Measurements from ENCODE around the gene MINAR1.
A peak's percentile ranks its signal among the peaks of the same experiment; 100 is the strongest.

Gene MINAR1, protein sequence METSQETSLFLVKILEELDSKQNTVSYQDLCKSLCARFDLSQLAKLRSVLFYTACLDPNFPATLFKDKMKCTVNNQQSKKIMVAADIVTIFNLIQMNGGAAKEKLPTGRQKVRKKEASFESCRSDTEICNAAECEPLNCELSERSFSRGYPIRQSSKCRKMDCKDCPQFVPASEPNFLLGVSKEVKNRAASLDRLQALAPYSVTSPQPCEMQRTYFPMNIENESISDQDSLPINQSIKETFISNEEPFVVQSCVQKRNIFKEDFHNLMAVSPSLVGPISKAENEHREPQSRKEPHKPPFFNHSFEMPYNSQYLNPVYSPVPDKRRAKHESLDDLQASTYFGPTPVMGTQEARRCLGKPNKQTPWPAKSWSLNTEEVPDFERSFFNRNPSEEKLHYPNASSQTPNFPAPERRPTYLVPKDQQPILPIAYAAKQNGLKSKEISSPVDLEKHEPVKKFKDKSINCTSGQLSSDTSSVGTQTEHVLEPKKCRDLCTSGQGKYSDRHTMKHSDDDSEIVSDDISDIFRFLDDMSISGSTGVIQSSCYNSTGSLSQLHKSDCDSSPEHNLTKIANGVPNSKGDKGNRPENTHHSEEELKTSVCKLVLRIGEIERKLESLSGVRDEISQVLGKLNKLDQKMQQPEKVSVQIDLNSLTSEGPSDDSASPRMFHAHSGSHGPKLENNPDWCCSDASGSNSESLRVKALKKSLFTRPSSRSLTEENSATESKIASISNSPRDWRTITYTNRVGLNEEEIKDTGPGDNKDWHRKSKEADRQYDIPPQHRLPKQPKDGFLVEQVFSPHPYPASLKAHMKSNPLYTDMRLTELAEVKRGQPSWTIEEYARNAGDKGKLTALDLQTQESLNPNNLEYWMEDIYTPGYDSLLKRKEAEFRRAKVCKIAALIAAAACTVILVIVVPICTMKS

DNA sequence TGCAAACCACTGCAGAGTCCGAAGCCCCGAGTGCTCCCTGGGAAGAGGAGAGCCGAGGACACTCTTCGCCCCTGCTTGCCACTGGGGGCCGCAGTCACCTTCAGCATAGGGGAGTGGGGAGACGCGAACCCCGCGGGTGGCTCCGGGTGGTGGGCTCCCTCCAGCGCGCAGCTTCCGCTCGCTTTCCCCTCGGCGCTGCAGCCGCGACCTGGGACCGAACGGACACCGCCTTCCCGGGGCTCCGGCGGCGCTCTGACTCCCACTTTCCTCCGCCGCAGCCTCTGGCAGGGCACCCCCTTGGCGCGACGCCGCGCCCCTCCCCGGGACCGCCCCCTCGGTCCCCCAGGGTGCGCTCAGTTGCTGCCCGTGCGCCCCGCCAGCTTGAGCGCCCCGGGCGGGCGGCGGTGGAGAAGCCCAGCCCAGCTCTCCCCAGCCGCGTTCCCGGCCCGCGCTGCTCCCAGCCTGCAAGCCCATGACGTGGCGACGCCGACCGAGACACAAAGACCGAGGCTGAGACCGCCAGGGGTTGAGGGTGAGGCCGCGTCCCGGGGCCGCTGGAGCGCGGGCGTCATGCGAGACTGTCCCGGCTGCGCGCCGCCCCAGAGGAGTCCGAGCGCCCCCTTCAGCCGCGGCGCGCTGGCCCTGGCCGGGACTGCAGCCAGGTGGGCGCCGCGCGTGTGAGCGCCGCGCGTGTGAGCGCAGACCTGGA is at the start of gene MINAR1:
TSS of gene MINAR1 (plus strand) at position 701 of the 709 bp plus-strand sequence. CDS start 23,812 bp downstream, outside the sequence.
- in situ Hi-C loops (cut with HindIII; ENCODE audit: low pct_ligation_motif_present, low sequenced_read_pairs), result no loop called here
- peak; percentile 40 for DNase-seq
- Histone ChIP-seq H3K27me3 (replicated peaks) (peaks cover 34% of the 10 kb centered on the region), H3K4me3 (ENCODE audit: low read depth, low read length) (peak within 1 kb of the TSS; percentile 62), H3K27ac (no peak within 1 kb of the TSS), H3K36me3 (replicated peaks) (no peaks in the 10 kb centered on the region)
- TF ChIP-seq CTCF (IDR thresholded peaks at IDR 0.05; ENCODE audit: low read depth, low read length, missing control alignments), result peak; percentile 27

- TF ChIP-seq CTCF (IDR thresholded peaks at IDR 0.05; ENCODE audit: low read depth, low read length, missing control alignments), result no peak
- in situ Hi-C loops (cut with HindIII; ENCODE audit: low pct_ligation_motif_present, low sequenced_read_pairs), result no loop called here
- Histone ChIP-seq H3K36me3 (replicated peaks) (no peaks in the 10 kb centered on the region), H3K27ac (no peak overlapping the region), H3K4me3 (ENCODE audit: low read depth, low read length) (no peak overlapping the region), H3K27me3 (replicated peaks) (no peaks in the 10 kb centered on the region)
- peak; percentile 22 for DNase-seq
These were observed 37.9 kb upstream of the MINAR1 start for GRCh38 chr15:79394231-79394630.

- TF ChIP-seq CTCF (IDR thresholded peaks at IDR 0.05; ENCODE audit: low read depth, low read length, missing control alignments), result no peak
- DNase-seq, result no peak
- in situ Hi-C loops (cut with HindIII; ENCODE audit: low pct_ligation_motif_present, low sequenced_read_pairs), result no loop called here
These were observed 35.3 kb upstream of the MINAR1 start for GRCh38 chr15:79396850-79397249.

DNA sequence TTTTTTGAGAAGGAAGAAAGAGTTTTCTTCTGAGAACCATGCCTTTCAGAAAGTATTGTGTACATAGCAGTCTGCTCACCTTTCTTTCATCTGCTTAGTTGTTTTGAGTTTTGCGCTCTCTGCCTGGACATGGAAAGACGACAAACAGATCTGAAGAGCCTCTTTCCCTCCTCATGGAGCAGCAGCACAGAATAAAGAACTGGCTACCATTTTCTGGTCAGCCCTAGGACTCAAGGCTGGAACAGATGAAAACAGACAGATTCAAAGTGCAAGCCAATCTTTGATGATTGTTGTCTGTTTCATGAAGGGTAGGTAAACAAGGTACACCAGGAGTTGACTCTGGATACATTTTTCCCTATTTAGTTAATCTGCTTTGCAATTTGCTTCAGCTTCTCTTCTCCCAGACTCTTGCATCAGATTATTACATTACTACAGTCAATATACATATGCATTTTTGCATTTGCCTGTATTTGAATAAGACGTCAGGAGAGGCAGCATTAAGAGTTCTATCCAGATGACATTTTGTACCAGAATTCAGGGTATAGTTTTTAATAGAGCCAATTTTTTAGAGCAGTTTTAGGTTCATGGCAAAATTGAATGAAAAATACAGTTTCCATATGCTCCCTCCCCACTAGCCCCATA is 34.7 kb upstream of the MINAR1 start:
- no peaks in the 10 kb centered on the region for H3K36me3 ChIP-seq (replicated peaks)
- in situ Hi-C loops (cut with HindIII; ENCODE audit: low pct_ligation_motif_present, low sequenced_read_pairs), result no loop called here
- TF ChIP-seq CTCF (IDR thresholded peaks at IDR 0.05; ENCODE audit: low read depth, low read length, missing control alignments), result no peak
- H3K4me3 ChIP-seq (ENCODE audit: low read depth, low read length), result no peak overlapping the region
- no peak for DNase-seq
- no peaks in the 10 kb centered on the region for H3K27me3 ChIP-seq (replicated peaks)
- H3K27ac ChIP-seq, result no peak overlapping the region

More at GRCh38 chr15:79396850-79397249, 35.3 kb upstream of the MINAR1 start:
- Histone ChIP-seq H3K27ac (no peak overlapping the region), H3K4me3 (ENCODE audit: low read depth, low read length) (no peak overlapping the region), H3K36me3 (replicated peaks) (no peaks in the 10 kb centered on the region), H3K27me3 (replicated peaks) (no peaks in the 10 kb centered on the region)

DNA sequence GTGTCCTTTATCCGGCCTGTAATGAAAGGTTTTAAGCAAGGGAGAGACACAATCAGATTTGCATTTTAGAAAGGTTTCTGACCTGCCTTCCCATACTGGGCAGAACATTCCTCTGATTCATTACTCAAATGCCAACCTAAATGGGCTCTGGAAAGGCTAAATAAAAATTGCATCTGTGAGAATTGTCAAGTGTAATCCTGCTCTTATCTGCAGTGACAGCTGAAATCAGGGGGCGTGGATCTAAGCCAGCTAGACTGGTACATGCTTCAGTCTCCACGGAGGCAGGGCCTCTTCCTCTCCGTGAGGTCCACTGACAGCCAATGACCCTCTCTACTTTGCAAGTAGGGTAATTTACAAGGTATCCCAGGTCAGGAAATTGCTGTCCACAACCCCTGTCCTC is 32.5 kb upstream of the MINAR1 start:
- Histone ChIP-seq H3K36me3 (replicated peaks) (no peaks in the 10 kb centered on the region), H3K27me3 (replicated peaks) (no peaks in the 10 kb centered on the region), H3K27ac (no peak overlapping the region), H3K4me3 (ENCODE audit: low read depth, low read length) (no peak overlapping the region)
- TF ChIP-seq CTCF (IDR thresholded peaks at IDR 0.05; ENCODE audit: low read depth, low read length, missing control alignments), result no peak
- no peak for DNase-seq
- in situ Hi-C loops (cut with HindIII; ENCODE audit: low pct_ligation_motif_present, low sequenced_read_pairs), result no loop called here

Data from brain microvascular endothelial cell (primary cell).